NCI-H1930 (cell line): ENCODE results near the gene PRSS35.
"Not testable (repeated sequence)": the region's sequence is repeated elsewhere in the genome, so short reads cannot be mapped to it uniquely, and the experiment has no call there.

ENCODE experiments used
- DNase-seq, 2 experiments: peaks; one replicate each; lab custom pipeline; 2025; lab: John Stamatoyannopoulos, UW

The PRSS35 gene, protein sequence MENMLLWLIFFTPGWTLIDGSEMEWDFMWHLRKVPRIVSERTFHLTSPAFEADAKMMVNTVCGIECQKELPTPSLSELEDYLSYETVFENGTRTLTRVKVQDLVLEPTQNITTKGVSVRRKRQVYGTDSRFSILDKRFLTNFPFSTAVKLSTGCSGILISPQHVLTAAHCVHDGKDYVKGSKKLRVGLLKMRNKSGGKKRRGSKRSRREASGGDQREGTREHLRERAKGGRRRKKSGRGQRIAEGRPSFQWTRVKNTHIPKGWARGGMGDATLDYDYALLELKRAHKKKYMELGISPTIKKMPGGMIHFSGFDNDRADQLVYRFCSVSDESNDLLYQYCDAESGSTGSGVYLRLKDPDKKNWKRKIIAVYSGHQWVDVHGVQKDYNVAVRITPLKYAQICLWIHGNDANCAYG

DNA sequence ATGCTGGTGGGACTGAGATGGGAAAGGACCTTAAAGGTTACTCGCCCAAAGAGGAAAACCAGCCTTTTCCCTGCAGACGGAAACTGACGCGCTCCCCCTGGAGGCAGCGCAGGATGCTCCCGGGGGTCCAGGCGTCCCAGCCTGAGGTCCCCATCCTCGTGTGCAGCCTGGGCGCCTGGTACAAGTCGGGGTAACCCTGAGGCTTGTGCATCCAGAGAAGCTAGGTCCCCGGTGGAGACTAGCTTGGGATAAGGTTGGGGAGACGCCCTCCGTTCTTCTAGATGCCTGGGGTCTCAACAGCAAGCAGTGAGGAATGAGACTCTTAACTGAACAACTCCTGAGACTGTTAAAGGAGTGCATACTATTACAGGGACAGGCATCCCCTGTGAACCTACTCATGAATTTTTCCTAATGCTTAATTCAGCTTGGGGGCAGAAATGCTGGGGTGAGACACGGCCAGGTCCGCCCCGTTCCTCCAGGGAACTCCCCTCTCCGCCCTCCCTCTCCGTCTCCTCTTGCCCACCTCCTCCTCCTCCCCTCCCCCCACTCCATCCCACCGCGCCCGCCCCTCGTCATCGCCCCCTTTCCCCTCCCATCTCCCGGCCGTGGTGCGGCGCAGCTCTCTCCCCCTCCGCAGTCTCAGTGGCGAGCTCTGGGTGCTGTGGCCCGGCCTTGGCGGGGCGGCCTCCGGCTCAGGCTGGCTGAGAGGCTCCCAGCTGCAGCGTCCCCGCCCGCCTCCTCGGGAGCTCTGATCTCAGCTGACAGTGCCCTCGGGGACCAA lies at the start of gene PRSS35:
PRSS35 (plus strand) TSS at position 634 of the 781 bp plus-strand sequence. CDS start 10,908 bp downstream, outside the sequence.
- DNase-seq, result no peak

DNA sequence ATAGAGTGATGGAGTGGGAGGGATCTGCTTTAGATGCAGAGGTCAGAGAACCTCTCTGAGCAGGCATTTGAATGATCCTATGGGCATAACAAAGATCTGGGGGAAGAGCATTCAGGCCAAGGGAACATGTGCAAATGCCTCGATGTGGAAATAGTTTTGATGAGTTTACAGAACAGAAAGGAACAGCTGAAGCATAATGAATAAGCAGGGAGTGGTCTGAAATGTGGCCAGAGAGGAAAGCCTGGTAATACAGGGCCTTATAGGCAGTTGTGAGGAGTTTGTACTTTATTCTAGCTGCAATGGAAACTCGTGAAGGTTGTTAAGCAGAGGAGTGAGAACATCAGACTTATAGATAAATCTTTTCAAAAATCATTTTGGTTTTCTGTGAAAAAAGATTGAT lies 48.4 kb upstream of the PRSS35 start:
- DNase-seq, result no peak

DNA sequence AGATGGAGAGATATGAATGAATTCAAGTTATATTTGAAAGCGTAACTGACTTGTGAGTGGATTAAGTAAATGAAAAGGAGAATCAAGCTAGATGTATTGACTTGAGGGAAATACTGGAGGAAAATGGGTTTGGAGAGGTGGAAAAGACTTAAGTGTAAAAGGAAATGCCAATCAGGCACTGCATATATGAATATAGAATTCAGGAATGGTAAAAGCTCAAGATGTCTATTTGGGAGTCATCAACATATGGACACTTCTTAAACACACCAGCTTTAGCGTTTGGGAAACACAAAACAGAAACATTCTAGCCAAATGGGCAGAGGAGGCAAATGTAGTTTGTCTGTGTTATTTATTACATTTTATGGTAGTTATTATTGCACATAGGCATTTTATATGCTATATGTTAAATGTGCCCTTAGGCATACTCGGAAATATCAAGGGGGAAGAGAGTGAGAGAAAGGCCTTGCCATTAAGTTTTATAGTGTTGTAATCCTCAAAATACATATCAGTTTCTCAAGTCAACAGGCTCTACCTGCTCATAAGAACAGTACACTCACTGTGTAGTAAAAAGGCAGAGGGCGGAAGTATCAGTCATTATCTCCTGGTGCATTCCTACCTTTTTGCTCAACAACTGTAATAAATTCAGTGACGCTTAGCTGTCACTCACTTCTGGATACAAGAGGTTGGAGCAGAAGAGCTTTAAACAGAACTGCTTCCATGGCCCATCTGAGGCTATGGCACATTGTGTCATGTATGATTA lies 47.8 kb upstream of the PRSS35 start:
- DNase-seq, result no peak

DNA sequence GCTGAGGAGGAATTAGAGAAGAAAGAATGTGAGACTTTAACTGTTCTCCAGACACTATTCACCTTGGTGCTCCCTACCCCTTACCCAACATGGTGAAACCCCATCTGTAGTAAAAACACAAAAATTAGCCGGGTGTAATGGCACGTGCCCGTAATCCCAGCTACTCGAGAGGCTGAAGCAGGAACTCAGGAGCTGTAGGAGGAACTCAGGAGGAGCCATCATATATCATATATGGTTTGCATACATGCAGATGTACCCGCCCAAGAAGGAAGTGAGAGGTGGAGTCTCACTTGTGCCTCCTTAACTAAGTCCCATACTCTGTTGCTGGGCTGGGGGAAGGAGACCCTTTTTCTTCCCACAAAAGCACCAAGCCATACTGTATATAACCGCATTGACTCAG lies 46.0 kb upstream of the PRSS35 start:
- DNase-seq, result no peak

DNA sequence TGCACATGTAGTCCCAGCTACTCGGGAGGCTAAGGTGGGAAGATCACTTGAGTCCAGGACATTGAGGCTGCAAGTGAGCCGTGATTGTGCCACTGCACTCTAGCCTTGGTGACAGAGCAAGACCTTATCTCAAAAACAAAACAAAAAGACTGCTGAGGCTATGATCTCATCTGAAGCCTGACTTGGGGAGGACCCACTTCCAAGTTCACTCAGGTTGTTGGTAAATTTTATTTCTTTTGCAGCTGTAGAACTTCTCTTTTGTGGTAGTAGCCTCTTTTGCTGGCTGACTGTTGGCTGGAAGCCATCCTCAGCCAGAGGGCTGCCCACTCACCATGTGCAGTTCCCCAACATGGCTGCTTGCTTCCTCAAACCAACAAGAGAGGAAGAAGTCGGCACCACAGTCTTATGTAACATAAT lies 44.7 kb upstream of the PRSS35 start:
- no peak for DNase-seq

DNA sequence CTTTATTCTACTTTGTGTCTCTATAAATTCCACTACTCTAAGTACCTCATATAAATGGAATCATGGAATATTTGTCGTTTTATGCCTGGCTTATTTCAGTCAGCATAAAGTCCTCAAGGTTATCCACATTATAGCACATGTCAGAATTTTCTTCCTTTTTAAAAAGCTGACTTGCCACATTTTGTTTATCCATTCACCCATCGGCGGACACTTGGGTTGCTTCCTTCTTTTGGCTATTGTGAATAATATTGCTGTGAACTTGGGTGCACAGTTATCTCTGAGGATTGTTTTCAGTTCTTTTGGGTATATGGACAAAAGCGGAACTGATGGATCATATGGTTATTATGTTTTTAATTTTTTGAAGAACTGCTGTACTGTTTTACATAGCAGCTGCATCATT lies 42.3 kb upstream of the PRSS35 start:
- no peak for DNase-seq

DNA sequence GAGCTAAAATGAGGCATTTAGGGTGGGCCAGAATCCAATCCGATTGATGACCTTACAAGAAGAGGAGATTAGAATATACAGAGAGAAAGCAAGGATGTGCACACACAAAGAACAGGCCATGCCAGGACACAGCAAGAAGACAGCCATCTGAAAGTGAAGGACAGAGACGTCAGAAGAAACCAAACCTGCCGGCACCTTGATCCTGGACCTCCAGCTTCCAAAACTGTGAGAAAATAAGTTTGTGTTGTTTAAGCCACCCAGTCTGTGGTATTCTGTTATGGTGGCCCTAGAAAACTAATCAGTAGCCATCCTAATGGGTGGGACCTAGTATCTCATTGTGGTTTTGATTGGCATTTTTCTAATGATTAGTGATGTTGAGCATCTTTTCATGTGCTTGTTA lies 41.7 kb upstream of the PRSS35 start:
- DNase-seq, result no peak

DNA sequence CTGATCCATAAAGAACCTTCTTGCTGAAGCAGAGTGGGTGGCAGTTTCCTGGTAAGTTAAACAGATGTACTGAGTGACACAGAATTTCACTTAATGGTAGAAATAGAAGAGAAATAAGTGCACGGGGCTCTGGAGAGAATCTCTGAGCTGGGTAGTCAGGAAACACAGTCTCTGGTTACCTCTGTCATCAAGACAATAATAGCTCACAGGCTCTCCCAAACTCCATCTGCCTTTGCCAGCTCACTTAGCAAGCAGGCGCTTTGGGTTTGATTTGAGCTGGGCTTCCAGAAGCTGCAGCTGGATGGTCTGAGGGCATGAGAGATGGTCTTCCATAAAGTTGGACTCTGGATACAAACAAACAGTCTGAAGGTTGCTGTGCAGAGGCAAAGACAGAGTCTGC lies 39.6 kb upstream of the PRSS35 start:
- no peak for DNase-seq

DNA sequence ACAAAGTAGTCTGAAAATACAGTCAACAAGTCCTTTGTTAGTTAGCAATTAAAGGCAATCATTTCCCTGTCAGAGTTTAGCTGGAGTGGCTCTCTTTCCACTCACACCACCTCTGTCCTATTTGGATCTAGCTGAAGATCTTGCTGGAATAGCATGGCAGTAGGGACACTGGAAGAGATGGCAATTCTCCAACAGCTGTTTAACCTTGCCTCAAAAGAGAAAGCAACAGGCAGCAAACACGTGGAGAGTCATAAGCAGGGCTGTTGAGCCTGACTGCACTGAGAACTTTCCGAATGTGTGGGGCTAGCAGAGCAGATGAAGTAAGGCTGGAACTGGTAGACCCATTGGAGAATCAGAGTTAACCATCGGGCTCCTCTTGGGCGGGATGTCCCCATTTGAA lies 38.0 kb upstream of the PRSS35 start:
- no peak for DNase-seq

DNA sequence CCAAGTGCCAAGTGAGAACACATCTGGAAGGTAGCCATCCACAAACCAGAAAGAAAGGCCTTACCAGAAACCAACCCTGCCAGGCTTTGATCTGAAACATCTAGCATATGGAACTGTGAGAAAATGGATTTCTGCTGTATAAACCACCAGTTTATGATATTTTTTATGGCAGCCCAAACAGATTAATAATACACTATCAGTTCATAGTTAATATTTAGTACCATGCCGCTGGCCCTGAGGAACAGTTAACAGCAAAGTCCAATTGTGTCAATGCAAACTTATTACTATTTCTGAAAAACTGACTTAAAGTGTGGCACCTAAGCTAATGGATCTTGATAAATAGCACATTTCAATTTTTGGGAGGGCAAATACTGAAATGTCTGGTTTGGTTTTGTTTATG lies 35.4 kb upstream of the PRSS35 start:
- no peak for DNase-seq

DNA sequence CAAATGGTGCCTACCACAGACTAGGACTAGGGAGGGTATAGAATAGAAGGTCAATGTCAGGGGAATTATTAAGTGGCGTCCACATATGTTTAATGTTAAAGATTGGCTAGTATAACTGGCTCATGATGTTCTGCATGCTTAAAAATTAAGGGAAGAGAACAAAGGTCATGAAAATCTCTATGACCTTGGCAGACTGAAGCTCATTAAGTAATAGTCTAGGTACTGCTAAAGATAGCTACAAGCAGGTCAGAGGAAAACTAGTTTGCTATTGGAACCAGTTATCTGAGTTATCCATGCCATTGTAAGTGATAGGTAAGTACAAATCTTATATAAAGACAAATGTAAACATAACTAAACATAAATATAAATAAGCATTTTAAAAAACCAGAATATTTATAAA lies 32.9 kb upstream of the PRSS35 start:
- no peak for DNase-seq

DNA sequence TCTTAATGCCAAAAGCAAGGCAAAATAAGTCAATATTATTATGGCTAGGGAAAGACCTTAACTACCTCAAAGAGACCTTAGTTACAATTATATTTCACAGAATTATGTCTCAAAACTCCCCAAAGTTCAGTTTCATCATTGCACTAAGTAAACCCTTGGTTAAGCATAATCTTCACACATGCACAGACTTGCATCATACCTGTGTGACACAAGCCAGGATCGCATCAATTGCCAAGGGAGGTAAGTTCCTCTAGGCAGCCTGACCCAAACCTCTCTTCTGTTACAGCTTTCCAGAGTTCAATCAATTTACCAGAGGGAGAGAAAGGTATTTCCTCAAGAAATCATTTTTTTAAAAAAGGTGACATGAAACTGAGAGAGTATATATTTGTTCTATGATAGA lies 31.9 kb upstream of the PRSS35 start:
- no peak for DNase-seq

DNA sequence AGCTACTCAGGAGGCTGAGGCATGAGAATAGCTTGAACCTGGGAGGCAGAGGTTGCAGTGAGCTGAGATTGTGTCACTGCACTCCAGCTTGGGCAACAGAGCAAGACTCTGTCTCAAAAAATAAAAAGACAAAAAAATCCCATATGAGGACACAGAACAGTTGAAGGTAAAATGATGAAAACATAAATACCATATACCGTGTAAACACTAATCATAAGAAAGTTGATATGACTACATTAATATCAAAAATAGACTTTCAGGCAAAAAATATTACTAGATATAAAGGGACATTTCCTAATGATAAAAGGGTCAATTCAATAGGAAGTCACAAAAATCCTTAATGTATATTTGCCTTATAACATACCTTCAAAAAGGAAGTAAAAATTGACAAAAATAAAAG lies 30.4 kb upstream of the PRSS35 start:
- DNase-seq, result not testable (repeated sequence)

DNA sequence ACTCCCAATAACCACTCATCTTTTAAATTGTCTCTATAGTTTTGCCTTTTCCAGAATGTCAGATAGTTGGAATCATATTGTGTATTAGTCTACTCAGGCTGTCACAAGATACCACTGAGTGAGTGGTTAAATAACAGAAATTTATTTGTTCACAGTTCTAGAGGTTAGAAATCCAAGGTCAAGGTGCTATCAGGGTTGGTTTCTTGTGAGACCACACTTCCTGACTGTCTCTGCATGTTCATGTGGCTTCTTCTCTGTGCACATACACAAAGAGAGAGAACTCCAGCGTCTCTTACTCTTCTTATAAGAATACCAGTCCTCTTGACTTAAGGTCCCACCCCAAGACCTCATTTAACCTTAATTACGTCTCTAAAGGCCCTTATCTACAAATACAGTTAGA lies 23.9 kb upstream of the PRSS35 start:
- no peak for DNase-seq

DNA sequence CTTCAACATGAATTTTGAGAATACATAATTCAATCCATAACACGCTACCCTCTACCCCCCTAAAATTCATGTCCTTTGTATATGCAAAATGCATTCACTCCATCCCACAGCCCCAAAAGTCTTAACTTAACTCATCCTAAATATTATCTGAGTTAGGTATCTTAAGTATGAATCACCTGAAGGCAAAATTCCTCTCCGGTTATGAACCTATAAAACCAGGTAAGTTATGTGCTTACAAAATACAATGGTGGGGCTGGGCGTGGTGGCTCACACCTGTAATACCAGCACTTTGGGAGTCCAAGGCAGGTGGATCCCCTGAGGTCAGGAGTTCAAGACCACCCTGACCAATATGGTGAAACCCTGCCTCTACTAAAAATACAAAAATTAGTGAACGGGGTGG lies 23.5 kb upstream of the PRSS35 start:
- no peak for DNase-seq

DNA sequence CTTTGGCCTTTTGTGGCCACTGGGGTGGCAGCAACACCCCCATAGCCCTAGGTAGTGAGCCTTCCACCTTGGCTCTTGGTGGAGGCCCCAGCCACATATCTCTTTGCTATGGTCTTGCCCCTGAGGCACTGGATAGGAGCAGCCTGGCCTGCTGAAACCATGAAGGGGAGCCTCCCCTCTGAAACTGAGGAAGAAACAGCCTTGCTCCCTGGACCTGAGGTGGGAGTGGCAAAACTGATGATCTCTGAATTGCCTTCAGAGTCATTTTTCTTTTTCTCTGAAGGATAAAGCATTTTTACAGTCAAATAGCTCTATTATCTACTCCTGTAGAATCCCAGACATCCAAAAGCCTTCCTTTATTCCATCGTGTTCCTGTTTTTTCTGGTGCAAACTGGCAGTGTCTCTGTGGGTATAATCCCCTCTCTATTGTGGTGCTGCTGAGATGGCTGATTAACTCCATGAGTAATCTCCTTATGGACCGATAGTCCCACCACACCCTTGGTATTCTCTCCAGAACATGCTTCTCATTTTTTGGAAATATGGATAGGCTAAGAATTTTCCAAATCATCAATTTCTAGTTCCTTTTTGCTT lies 22.0 kb upstream of the PRSS35 start:
- no peak for DNase-seq

DNA sequence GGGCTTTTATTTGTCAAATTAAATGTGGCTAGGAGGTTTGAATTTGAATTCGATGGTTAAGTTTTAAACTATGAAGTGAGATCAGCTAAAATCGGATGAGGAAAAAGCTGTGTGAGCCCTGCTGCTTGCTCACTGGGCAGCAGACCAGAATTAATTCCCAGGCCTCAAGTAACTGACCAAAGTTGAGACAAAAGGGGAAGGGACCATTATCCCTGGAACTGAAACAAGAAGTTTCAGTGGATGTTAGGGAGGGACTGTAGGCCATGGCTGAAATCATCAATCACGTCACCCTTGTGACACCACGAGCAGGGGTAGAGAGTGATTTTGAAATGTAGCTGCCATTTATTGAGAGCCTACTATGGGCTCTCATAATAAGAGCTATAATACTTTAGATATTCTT lies 7.0 kb upstream of the PRSS35 start:
- no peak for DNase-seq

DNA sequence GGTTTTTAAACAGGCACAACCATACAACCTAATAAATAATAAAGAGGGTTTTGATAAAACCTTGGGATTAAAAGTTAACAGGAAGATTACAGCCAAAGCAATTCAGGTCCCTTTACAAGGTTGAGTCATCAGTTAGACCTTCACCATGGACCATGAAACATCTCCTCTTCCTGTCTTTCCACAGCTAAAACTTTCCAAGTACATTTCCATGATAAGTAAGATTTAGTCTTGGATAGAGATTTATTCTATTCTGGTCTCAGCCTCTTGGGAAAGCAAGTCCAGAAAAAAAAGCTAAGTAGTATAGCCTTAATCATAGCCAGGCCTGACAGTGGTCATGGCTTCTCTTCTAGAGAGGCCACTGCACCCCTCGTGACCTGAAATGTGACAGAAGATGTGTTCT lies 2.9 kb upstream of the PRSS35 start:
- no peak for DNase-seq

DNA sequence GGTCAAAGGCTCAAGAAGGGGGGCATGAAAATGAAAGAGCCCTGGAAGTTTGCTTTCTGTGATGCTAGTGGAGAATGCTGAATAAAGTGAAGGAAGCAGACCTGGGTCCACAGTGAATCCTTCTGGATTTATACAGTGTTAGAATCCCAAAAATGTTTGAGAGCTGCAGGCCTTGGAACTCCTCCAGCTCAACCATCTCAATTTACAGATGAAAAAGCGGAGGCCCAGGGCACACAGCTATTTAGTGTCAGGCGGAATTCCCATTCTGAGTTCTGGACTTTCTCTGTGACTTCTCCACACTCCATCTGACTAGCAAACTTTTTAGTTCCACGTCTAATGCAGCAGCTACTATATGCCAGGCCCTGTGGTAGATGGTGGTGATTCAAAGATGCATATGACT lies 1.5 kb upstream of the PRSS35 start:
- no peak for DNase-seq

DNA sequence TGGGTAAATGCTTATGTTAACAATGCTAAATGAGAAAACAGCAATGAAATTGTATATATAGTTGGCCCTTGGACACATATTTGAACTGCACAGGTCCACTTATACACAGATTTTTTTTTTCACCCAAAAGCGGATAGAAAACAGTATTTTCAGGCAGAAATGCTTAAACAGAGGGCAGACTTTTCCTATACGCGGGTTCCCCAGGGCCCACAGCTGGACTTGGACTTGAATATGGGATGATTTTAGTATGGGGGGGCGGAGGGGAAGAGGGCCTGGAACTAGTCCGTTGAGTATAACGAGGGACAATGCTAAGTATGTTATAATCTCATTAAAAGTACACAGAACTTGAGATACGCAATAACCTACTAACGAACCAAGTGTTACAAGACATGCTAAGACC lies 1.1 kb upstream of the PRSS35 start:
- DNase-seq, result no peak

DNA sequence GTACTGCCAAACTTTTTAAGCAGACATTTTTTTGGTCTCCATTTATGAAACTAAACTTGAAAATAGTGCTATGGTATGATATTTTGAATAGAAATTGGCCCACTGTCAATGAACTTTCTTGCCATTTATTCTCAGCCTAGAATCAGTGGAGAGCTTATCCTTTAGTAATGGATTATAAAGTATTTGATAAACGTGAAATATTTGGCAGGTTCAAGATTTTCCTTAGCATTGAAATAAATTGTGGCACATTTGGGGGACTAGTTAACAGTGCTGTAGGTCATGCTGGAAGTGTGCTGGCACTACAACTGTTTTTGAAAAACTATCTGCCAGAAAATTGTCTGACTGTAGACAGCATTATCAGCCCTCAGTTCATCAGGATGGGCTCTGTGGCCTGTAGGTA lies 2.1 kb downstream of the PRSS35 start:
- DNase-seq, result no peak

DNA sequence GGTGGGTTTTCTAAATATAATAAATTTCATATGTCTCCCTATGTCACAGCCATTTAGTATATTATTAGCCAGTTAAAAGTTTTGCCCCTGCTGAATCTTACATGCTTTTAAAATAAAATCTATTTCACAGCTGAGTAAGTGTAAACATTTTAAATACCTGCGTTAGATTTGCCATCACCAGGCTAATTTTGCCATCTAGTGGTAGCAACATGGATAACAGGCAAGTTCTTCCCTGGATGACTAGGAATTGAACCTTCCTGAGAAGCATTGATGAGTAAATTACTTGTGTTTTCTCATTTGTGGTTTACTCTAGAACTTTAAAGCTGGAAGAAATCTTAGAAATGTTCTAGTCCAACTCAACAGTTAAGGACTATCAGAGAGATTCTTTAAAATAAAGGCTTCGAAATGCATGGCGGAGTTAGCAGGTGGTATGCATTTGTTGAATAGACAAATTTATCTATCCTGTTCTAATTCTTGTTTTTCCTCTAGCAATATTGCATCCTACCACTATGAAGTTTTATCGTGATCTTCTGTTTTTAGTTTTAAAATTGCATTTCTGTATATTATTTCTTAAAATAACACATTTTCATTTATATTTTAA lies 2.6 kb downstream of the PRSS35 start:
- peak in 1 of 2 experiments; percentile 42 for DNase-seq
